Iris pigment epithelial cell (primary cell): ENCODE measurements around the gene UBE2K.
"Not testable (repeated sequence)": the region's sequence is repeated elsewhere in the genome, so short reads cannot be mapped to it uniquely, and the experiment has no call there.

Experiments used
- DNase-seq: peaks from one replicate; pipeline ENCODE4 v3.0.0-alpha.2; 2011; ENCODE audit warnings: low read depth

The UBE2K gene

GRCh38 chr4:39697740-39698423 lies at the start of gene UBE2K:
UBE2K (plus strand) TSS chr4:39698136; CDS start chr4:39698328, 192 bp downstream.
- DNase-seq: peak; percentile 85

- no peak for DNase-seq
Observed at GRCh38 chr4:39648213-39648612, 49.7 kb upstream of the UBE2K start.

DNA sequence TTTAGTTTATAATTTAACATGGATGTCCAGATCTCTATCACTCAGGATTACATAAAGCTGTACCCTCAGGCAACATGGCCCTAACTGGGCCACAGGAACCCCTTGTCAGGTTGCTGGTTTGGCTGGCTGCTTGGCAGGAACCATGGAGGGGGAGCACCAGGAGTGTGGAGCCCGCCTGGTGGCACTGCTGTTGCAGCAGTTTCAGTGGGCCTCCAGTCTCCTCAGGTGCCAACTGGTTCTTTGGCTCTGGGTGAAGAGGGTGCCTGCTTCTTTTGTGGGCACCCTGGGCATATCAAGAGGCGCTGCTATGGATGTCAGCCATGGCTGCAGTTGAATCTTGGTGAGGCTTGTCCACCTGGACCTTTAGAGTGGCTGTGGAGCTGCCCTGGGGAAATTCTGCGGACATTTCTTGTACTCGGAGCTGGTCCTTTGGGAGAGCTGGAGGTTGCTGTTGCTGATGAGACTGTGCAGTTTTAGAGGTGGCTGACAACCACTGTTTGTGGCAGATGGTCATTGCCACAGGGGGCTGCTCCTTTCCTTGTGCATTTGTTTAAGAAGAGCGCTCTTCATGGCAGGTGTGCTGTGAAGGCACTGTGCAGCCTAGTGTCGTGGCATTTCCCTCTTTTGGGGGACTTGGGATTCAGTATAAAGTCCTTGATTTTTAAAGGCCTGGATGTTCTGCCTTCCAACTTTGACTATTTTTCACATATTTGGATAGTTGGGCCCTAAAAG lies 48.9 kb upstream of the UBE2K start:
- DNase-seq: no peak

- DNase-seq: no peak
Observed at GRCh38 chr4:39649639-39650265, 48.2 kb upstream of the UBE2K start.

DNA sequence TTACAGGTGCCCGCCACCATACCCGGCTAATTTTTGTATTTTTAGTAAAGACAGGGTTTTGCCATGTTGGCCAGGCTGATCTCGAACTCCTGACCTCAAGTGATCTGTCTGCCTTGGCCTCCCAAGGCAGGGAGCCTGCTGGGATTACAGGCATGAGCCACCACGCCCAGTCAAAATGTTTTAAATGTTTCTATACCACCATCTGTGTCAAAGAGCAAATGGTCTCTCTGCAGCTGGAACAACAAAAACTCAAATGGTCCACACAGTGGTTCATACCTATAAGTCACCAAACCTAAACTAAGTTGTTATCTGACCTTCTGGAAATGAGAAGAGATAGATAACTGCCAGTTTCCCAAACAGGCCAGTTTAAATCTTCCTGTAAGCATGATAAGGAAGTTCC lies 46.4 kb upstream of the UBE2K start:
- peak; percentile 15 for DNase-seq

GRCh38 chr4:39655211-39655610 lies 42.7 kb upstream of the UBE2K start:
- peak; percentile 51 for DNase-seq

- DNase-seq: peak; percentile 42
Observed at GRCh38 chr4:39655876-39656275, 42.1 kb upstream of the UBE2K start.

DNA sequence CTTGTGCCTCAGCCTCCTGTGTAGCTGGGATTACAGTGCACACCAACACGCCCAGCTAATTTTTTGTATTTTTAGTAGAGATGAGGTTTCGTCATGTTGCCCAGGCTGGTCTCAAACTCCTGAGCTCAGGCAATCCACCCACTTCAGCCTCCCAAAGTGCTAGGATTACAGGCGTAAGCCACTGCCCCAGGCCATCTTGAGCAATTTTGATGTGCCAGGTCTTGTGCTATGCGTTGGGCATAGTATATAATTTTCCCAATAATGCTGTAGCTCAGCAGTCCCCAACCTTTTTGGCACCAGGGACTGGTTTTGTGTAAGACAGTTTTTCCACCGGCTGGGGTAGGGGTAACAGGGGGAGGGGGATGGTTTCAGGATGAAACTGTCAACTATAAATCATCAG lies 41.3 kb upstream of the UBE2K start:
- not testable (repeated sequence) for DNase-seq

DNA sequence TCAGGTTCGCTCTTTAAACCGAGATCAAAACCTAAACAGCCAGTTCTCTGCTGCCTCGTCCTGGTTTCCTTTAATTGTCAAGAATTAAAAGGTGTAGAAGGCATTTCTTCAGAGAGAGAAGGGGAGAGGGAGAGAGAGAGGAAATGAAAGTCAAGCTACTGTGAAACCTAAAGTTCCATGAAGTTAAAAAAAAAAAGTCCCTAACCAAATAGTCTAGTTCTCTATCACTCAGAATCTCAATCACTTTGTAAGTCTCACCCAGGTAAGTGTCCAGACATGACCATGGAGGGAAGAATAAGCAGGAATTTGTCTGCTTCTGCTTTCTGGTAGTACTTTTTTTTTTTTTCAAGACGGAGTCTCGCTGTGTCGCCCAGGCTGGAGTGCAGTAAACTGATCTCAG lies 40.5 kb upstream of the UBE2K start:
- DNase-seq: no peak

DNA sequence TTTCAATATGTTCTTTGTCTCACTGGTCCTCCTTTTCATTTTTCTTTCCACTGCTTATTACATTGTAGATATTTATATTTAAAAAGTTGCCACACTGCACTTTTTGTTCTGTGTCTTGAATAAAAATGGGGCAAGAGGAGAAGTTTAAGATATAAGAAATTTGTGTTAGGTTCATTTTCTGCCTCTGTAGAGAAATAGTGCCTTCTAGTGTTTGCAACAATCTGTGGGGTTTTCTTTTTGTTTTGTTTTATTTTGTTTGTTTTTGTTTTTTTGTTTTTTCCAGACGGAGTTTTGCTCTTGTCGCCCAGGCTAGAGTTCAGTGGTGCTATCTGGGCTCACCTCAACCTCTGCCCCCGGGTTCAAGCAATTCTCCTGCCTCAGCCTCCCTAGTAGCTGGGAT lies 39.2 kb upstream of the UBE2K start:
- DNase-seq: peak; percentile 17

DNA sequence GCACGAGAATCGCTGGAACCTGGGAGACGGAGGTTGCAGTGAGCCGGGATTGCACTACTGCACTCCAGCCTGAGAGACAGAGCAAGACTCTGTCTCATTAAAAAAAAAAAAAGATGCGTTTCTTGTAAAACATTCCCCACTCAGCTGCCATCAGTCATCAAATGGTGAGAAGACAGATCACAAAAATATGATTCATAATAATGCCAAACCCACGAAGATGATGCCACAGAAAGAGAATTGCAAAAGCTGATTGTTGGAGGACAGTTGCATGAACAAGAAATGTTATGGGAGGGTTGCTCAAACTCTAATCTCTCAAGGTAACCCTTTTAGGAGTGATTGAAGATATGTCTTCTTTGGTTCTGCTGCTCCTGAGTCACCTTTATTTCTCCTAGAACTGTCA lies 37.9 kb upstream of the UBE2K start:
- peak; percentile 40 for DNase-seq

- DNase-seq: no peak
Observed at GRCh38 chr4:39660757-39661156, 37.2 kb upstream of the UBE2K start.

GRCh38 chr4:39662683-39663082 lies 35.3 kb upstream of the UBE2K start:
- DNase-seq: no peak

DNA sequence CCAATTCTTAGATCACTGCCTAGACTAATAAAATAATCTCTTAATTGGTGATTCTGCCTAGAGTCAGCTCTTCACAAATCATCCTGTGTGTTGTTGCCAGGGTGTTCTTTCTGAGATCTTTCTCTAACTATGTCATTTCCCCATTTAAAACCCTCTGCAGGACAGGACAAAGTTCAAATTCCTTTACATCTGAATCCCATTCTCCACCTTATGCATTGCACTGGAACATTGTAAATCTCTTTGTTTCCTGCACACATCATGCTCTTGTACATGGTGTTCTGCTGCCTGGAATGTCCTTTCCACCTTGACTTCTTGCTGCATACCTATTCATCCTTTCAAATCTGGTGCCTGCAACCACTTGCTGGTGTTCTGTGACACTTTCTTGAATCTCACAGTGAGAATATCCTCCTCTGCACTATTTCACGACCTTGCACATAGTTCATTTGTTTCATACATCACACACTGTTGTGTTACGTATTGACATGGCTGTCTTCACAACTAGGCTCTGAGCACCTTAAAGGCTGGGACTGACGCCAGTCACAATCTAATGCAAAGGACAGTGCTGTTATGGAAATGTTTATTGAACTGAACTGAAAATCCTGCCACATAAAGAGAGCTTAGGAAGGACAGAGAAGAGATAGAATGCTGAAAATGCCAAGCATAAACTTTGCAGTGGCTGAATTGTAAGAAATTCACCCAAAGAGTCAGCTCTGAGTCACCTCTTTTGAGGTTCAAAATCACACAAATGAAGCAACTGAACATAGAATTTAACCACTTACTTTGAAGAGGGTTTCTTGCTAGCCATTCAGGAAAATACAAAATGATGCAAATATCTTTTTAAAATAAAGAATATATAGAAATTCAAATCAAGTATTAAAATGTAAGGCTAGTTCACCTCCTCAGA lies 32.9 kb upstream of the UBE2K start:
- DNase-seq: peak; percentile 74

- DNase-seq: no peak
Observed at GRCh38 chr4:39667706-39668105, 30.2 kb upstream of the UBE2K start.

DNA sequence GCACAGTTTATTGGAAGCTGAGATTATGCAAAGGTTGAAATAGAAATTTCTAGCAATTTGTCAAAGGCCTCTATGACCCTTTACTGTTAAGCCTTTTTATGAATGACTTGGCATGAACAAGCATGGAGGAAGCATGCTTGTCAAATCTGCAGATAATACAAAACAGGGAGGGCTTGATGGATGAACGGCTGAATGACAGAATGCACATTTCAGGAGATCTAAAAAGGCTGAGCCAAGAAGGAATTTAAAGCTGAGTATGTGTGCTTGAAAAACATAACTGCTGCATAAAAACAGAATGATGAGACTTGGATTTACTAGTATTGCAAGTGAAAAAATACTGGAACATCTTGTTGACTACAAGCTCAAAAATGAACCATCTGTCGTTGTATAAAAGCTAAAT lies 29.0 kb upstream of the UBE2K start:
- no peak for DNase-seq

DNA sequence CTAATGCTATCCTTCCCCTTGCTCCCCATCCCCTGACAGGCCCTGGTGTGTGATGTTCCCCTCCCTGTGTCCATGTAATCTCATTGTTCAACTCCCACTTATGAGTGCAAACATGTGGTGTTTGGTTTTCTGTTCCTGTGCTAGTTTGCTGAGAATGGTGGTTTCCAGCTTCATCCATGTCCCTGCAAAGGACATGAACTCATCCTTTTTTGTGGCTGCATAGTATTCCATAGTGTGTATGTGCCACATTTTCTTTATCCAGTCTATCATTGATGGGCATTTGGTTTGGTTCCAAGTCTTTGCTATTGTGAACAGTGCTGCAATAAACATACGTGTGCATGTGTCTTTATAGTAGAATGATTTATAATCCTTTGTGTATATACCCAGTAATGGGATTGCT lies 27.6 kb upstream of the UBE2K start:
- DNase-seq: not testable (repeated sequence)

DNA sequence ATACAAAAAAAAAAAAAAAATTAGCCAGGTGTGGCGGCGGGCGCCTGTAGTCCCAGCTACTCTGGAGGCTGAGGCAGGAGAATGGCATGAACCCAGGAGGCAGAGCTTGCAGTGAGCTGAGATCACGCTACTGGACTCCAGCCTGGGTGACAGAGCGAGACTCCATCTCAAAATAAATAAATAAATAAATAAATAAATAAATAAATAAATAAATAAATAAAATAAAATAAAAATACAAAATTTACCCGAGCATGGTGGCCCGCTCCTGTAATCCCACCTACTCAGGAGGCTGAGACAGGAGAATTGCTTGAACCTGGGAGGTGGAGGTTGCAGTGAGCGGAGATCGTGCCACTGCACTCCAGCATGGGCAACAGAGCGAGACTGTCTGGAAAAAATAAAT lies 22.3 kb upstream of the UBE2K start:
- DNase-seq: not testable (repeated sequence)

GRCh38 chr4:39681003-39681402 lies 16.9 kb upstream of the UBE2K start:
- not testable (repeated sequence) for DNase-seq

GRCh38 chr4:39682138-39682537 lies 15.8 kb upstream of the UBE2K start:
- DNase-seq: no peak

DNA sequence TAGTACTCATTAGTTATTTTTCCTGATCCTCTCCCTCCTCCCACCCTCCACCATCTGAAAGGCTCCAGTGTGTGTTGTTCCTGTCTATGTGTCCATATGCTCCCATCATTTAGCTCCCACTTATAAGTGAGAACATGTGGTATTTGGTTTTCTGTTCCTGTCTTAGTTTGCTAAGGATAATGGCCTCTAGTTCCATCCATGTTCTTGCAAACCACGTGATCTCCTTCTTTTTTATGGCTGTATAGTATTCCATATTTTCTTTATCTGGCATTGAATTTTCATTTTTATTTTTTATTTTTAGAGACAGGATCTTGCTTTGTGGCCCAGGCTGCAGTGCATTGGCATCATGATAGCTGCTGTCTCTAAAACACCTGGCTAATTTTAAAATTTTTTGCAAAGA lies 11.9 kb upstream of the UBE2K start:
- DNase-seq: no peak

GRCh38 chr4:39687014-39687413 lies 10.9 kb upstream of the UBE2K start:
- DNase-seq: no peak
